Measurements from ENCODE around the gene ATAD3B.

ATAD3B gene

GRCh38 chr1:1430114-1430982 is 41.2 kb upstream of the ATAD3B start:
- DNase-seq (ENCODE audit: extremely low read depth, low read depth): no peak
- H3K4me3 ChIP-seq (replicated peaks; ENCODE audit: low read depth, low read length): no peak overlapping the region
- TF ChIP-seq CTCF (IDR thresholded peaks at IDR 0.05; ENCODE audit: low read depth, low read length, missing control alignments): no peak

GRCh38 chr1:1430992-1431844 is 40.3 kb upstream of the ATAD3B start:
- no peak overlapping the region for H3K4me3 ChIP-seq (replicated peaks; ENCODE audit: low read depth, low read length)
- no peak for TF ChIP-seq CTCF (IDR thresholded peaks at IDR 0.05; ENCODE audit: low read depth, low read length, missing control alignments)
- no peak for DNase-seq (ENCODE audit: extremely low read depth, low read depth)

GRCh38 chr1:1431845-1432273 is 39.7 kb upstream of the ATAD3B start:
- no peak overlapping the region for H3K4me3 ChIP-seq (replicated peaks; ENCODE audit: low read depth, low read length)
- TF ChIP-seq CTCF (IDR thresholded peaks at IDR 0.05; ENCODE audit: low read depth, low read length, missing control alignments): no peak
- no peak for DNase-seq (ENCODE audit: extremely low read depth, low read depth)

GRCh38 chr1:1432274-1432950 is 39.2 kb upstream of the ATAD3B start:
- TF ChIP-seq CTCF (IDR thresholded peaks at IDR 0.05; ENCODE audit: low read depth, low read length, missing control alignments): no peak
- H3K4me3 ChIP-seq (replicated peaks; ENCODE audit: low read depth, low read length): no peak overlapping the region
- no peak for DNase-seq (ENCODE audit: extremely low read depth, low read depth)

- no peak for TF ChIP-seq CTCF (IDR thresholded peaks at IDR 0.05; ENCODE audit: low read depth, low read length, missing control alignments)
- H3K4me3 ChIP-seq (replicated peaks; ENCODE audit: low read depth, low read length): no peak overlapping the region
- DNase-seq (ENCODE audit: extremely low read depth, low read depth): no peak
Measured at GRCh38 chr1:1432951-1433803, 38.4 kb upstream of the ATAD3B start.

GRCh38 chr1:1433804-1434130 is 37.8 kb upstream of the ATAD3B start:
- DNase-seq (ENCODE audit: extremely low read depth, low read depth): no peak
- no peak for TF ChIP-seq CTCF (IDR thresholded peaks at IDR 0.05; ENCODE audit: low read depth, low read length, missing control alignments)
- H3K4me3 ChIP-seq (replicated peaks; ENCODE audit: low read depth, low read length): no peak overlapping the region
